ENCODE measurements around the gene TOR2A.
"Not testable (repeated sequence)": the region's sequence is repeated elsewhere in the genome, so short reads cannot be mapped to it uniquely, and the experiment has no call there.

DNA sequence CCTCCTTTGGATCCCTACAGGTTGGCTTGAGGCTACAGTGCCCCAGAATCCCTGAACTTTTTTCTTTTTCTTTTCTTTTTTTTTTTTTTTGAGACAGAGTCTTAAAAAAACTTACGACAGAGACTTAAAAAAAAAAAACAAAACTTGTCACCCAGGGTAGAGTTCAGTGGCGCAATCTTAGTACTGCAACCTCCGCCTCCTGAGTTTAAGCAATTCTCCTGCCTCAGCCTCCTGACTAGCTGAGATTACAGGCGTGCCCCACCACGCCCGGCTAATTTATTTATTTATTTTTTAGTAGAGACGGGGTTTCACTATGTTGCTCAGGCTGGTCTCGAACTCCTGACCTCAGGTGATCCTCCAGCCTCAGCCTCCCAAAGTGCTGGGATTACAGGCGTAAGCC lies 45.8 kb upstream of the TOR2A start:
- not testable (repeated sequence) for TF ChIP-seq POLR2A (IDR thresholded peaks at IDR 0.05; ENCODE audit: low read length); GATA1 (IDR thresholded peaks at IDR 0.05; ENCODE audit: low read depth, low read length)
